GM21737 (cell line): ENCODE results near the gene LMF1.
"Not testable (repeated sequence)": the region's sequence is repeated elsewhere in the genome, so short reads cannot be mapped to it uniquely, and the experiment has no call there.

Experiments
- ATAC-seq: cut with Tn5 transposase; IDR thresholded peaks from one replicate; pipeline ENCODE4 v1.9.1; 2021; ENCODE audit warnings: mild to moderate bottlenecking, moderate library complexity; ENCODE audit not compliant: unreplicated experiment

LMF1 gene

DNA sequence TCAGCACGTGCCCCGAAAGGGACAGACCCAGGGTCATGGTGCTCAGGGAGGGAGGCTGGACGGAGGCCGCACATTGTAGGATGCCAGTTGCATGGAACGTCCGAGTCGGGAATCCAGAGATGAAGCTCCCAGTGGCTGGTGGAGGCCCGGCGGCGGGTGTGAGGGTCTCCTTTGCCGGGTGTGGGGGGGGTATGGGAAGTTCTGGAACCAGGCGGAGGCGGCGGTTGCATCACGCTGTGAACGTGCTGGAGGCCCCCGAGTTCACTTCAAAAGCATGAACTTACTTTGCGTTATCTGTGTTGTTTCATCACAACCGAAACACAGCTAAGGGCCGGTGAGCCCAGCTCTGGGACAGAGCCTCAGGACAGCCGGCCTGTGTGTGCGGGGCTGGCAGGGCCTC, 96.9 kb downstream of the LMF1 start:
- ATAC-seq: no peak

DNA sequence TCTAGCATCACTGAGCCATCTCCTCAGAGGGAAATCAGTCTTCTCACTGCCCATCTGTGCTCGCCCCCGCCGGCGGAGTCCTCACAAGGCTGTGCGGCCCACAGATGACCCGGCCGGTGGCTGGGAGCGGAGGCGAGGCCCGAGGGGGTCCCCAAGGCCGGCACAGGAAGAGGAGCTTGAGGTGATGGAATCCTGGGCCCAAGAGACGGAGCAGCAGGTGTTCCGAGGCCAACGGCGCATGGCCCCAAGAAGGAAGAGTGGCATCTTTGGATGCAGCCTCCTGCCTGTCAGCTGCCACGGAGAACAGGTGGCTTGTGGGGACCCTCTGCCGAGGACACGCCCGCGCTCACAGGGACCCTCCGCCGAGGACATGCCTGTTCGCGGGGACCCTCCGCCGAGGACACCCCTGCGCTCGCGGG, 97.5 kb downstream of the LMF1 start:
- ATAC-seq: no peak

DNA sequence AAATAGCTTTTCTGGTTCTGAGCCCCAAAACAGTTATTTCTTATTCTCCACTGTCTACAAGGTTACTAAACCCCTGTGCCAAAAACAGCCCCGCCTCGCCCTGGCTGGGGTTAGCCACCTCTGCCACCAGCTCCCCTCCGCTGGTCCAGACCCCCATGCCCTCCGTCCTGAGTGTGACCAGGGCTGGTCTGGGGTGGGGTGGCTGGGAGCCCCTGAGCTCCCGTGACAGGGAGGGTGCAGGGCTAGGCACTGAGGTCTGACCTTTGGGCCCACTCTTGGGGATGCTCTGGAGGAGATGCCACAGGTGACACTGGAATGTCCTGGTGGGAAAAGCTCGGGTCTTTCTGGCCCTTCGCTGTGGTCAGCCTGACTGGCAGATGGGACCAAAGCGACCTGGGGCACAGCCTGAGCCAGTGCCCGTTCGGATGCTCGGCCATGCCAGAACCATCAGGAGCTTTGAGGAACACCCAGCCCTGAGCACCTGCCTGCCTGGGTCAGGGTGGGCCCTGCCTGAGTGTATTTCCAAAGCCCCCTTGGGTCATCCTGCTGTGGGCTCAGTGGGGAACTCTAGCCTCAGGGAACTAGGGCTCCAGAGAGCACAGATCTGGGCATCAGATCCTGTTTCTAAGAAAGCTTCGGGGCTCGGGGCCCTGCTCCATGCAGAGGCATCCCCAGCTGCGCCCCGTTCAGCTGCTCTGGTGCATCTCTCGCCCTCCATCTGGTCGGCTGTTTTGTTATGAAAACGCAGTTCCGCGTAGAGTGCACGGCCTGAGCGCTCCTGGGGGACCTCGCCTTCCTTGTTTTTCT, 98.1 kb downstream of the LMF1 start:
- no peak for ATAC-seq

DNA sequence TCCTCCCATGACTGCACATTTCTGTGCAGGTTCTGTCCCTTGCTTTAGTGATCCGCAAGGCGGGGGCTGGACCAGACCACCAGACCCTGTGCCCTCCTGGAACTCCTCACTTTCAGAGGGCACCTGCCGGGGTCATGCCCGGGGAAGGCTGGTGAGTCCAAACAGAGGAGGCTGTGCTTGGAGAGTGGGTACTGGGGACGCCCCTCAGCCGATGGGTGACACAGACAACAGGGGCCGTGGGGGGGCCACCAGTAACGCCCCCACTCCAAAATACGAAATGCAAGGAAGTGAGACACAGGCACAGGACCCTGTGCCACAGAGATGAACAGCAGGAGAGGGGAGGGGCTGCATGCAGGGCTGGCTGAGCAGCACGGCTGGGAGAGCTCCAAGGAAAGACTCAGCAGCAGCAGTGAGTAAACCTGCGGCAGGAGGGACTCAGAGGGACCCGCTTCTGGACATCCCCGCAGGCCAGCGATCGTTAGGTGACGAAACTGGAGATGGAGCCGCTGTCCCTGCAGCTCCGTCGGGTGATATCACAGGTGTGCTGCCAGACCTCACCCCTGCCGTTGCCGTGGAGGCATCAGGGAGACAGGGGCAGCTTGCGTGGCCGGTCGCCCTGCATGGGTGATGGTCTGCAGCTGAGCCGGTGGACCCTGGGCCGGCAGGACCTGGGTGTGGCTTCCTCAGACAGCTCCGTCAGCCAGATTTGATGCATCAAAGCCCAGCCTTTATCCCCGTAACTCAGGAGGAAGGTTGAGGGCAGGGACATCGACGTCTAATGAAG, 99.0 kb downstream of the LMF1 start:
- ATAC-seq: no peak

DNA sequence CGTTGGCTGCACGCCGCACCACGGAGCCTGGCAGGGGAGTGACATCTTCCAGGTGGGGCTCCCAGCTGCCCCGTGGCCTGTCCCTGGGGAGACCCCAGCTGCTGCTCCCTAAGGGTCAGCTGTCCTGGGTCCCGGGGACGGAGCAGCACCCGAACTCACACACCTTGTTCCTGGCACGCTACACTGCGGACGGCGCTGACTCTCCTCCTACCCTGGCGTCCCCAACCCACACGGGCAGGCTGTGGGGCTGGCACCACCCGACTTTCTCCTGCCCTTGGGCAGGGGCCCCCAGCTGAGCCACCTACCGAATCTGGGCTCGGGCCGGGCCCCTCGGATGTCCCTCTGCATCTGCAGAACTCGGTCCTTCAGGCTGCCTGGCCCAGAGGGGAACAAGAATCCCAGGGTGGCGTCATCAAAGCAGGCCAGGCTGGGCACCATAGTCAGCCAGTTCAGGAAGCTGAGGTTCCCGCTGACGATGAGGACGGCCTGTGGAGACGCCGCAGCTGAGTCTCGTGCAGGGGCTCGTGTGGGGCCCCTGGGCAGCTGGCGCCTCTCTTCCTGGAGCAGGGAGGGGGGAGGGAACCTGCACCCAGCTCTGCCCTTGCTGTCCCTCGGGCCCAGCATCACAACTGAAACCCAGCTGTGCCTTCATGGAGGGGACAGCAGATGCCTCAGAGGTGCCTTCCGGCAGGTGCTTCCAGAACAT, 99.8 kb downstream of the LMF1 start:
- ATAC-seq: no peak

DNA sequence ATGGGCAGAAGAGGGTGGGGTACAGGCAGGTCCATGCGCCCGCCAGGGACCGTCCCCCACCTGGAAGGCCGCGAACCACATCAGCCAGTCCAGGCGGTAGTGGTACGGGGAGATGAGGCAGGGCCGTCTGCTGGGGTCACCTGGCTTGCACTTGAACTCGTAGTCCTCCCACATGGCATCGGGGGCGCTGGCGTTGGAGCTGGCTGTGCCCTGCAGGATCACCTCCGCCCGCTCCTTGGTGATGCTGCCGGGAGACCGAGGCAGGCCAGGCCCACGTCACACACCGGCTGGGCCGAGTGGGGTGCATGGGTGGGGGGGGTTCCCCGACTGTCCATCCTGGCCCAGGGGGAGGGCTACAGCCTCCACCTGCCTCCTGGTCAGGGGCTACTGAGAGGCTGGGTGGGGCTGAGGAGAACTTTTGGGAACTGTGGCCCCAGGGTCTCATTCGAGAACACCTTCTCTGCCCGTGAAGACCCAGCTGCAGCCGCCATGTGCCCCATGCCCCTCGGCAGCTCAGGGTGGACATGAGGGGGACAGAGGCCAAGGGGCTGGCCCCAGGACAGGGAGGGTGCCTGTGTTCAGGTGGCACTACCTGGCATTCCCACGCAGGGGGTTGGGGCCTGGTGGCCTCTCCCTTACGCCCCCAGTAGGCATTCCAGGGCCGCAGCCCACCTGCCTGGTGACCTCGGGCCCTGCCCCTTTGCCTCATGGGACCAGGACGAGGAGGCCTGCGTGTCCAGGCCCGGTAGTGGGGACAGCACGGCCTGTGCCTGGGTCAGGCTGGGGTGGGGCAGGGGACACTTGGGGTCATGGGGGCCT, 100.8 kb downstream of the LMF1 start:
- ATAC-seq: no peak

DNA sequence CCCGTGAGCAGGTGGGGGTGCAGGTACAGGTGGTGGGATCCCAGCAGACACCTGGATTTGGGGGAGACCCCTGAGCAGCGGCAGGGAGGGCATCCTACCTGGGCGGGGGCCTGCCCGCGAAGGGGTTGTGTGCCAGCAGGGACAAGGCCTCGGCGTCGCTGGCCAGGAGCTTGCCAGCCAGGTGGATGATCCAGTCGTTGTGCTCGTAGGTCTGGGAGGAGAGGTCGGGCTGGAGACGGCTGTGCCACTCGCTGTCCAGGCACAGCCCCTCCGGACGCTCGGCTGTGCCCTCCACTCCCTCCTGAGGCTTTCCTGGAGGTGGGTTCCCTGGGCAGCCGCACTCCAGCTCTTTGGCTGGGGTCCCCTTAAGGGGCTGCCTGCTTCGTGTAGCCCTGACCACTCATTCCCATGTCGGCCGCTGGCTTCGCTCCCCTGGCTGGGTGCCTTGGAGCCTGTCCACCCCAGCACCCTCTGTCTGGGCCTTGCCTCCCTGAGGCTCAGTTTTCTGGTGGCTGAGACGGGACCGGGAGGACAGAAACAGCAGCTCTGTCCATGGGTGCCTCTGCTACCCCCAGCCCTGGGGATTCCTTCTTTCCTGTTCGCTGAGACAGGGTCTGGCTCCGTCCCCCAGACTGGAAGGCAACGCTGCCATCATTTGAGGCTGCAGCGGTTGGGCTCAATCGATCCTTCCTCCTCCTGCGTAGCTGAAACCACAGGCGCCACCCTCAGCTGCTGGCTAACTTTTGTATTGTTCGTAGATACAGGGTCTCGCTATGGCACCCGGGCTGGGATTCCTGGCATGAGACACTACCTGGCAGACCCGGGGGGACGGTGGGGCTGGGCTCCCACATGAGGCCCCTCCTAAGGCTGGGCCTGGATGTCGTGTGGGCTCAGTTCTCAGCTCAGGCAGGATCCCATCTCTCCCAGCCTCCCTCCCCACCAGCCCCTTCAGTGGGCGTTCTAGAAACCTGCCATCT, 101.7 kb downstream of the LMF1 start:
- no peak for ATAC-seq

DNA sequence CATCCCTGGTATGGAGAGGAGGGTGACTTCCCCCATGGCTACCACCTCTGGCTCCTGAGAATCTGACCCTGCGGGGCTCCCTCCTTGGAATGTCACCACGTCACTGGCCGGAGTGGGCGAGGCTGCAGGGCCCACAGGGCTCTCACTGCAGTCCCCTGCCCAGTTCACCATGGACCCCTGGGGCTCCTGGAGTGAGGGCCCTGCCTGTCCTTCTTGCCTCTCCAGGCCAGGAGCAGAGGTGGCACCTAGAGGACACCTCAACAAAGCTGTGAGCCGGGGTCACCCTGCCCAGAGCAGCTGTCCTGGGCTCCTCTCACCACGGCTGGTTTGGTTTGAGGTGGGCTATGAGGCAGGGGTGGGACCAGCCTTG, 102.4 kb downstream of the LMF1 start:
- ATAC-seq: no peak

DNA sequence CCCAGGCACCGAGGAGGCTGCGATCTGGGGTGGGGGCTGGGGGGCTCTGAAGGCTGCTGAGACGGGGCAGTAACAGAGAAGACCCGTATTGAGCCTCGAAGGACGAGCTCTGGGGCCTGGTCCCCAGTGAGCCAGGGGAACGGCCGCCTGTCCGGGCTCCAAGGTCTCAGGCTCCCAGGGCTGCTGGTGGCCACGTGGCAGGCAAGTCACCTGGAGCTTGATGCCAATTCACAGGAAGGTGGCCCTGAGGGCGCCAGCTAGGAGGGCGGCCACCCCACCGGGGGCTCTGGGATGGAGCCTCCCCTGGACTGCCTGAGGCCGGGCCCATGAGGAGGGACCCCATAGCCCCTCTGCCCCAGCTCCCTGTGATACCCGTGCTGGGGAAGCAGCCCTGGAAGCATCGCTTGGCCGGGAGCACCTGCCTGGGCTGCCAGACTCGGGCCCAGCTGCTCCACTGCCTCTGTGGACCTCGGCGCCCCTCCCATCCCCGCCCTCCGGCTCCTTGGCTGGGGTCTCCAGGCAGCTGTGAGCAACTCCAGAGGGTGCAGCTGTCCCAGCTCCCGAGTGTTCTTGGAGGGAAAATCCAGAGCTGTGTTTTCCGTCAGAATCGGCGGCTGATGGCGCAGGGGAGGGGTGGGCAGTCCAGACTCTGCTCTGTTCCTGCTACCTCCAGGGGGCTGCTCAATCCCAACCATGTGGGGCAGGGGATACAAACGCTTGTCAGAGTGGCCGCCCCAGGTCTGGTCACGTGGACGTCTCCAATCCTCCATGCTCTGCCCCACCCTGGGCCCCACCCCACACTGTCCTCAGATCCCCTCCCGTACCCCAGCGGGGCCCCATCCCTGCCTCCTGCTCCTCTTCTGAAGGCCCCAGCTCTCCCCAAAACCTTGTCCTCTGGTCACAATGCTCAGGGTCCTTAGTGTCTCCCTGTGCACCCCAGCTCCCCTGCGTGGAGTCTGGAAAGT, 103.1 kb downstream of the LMF1 start:
- ATAC-seq: no peak

DNA sequence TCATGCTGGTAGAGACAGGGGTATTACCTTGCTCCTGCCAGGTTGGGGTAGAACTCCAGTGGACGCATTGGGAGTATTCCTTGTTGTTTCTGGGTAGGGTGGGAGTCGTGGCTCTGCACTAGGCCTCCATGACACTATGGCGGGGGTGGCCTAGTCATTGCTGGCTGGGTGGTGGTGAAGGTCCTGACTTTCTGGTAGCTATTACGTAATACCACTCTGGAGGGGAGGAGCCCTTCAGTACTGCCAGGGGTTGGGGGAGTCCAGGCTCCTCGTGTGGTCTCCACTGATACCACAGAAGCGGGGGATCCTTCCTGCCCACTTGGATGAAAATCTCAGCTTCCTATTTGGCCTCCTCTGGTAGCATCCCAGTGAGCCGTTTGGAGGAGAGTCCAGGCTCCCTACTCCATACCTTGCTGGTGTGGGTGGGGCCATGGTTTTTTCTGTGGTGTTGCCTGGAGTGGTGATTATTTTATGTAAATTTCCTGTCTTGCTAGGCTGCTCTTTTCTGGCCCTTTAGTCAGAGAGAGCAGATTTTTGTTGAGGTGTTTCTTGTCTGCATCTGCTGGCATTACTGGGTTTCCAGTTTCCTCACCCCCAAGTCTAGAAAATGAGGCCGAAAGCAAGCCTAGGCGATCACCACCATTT, 104.4 kb downstream of the LMF1 start:
- no peak for ATAC-seq

DNA sequence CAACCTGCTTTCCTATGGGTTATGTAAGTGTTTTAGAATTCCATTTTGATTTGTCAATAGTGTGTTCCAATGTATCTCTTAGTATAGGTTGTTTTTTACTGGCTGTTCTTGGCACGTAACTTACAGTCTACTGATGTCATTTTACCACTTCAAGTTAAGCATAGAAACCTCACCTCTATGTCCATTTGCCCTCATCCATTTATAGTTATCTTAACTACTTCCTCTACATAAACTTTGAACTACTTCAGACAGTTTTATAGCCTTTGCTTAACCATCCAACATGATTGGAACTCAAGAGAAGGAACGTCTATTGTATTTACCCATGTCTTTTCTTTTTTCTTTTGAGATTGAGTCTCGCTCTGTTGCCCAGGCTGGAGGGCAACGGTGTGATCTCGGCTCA, 105.8 kb downstream of the LMF1 start:
- no peak for ATAC-seq

DNA sequence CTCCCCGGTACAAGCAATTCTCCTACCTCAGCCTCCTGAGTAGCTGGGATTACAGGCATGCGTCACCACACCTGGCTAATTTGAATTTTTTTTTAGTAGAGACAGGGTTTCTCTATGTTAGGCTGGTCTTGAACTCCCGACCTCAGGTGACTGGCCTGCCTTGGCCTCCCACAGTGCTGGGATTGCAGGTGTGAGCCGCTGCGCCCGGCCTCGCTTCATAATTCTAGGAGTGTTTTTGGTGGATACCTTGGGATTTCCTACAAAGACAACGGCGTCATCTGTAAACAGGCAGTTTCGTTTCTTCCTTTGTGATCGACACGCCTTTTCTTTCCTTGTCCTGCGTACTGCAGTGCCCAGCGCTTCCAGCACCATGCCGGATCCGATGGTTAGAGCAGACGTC, 109.3 kb downstream of the LMF1 start:
- no peak for ATAC-seq

DNA sequence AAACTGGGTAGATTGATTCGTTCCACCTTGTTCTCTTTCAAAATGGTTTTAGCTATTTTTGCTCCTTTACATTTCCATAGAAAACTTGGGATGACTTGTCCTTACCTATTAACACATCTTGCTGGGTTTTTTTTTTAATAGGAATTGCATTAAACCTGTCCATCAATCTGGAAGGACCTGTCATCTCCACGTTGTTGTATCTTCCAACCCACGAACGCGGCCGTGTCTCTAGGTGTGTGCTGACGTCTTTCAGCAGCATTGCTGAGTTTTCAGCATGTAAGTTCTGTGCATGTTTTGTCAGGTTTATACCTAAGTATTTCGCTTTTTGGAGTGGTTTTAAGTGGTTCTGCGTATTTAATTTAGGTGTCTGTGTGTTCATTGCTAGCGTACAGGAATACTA, 109.9 kb downstream of the LMF1 start:
- ATAC-seq: no peak

DNA sequence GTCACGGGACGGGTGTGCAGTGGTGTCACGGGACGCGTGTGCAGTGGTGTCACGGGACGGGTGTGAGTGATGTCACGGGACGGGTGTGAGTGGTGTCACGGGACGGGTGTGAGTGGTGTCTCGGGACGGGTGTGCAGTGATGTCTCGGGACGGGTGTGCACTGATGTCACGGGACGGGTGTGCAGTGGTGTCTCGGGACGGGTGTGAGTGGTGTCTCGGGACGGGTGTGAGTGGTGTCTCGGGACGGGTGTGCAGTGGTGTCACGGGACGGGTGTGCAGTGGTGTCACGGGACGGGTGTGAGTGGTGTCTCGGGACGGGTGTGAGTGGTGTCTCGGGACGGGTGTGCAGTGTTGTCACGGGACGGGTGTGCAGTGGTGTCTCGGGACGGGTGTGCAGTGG, 111.8 kb downstream of the LMF1 start:
- ATAC-seq: not testable (repeated sequence)

DNA sequence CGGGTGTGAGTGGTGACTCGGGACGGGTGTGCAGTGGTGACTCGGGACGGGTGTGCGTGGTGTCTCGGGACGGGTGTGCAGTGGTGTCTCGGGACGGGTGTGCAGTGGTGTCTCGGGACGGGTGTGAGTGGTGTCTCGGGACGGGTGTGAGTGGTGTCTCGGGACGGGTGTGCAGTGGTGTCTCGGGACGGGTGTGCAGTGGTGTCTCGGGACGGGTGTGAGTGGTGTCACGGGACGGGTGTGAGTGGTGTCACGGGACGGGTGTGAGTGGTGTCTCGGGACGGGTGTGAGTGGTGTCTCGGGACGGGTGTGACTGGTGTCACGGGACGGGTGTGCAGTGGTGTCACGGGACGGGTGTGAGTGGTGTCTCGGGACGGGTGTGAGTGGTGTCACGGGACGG, 112.3 kb downstream of the LMF1 start:
- not testable (repeated sequence) for ATAC-seq

DNA sequence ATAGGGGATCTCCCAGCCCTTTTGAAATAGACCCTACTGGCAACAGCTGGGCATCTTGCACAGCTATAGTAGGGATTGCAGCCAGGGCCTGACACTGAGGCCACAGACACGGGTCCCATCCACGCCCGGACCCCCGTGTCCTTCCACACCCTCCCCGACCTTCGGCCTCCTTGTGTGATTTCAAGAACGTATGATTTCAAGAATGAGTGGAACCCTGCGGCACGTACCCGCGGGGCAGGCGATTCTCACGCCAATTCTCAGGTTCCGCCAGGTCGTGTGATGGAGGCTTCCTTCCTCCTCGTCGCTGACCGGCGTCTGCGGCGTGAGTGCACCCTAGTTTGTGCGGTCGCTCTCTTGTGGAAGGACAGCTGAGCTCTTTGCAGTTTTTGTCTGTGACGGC, 114.0 kb downstream of the LMF1 start:
- no peak for ATAC-seq

DNA sequence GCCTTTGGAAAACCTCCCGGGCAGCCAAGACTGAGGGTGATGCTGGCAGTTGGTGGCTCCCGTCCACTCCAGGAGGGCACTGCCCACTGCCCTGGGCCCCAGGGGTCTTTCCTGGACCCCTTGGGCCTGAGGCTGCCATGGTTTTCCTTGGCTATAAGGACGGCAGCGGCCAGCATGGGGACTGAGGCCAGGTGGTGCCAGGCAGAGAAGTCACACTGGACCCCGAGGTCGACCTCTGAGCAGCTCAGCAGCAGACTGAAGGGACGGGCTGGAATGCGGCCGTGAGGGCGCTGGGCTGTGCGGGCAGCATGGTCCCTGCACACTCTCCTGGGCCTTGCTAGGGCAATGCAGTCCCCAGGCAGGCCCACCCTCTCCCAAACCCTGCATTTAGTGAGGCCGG, 114.7 kb downstream of the LMF1 start:
- ATAC-seq: no peak

DNA sequence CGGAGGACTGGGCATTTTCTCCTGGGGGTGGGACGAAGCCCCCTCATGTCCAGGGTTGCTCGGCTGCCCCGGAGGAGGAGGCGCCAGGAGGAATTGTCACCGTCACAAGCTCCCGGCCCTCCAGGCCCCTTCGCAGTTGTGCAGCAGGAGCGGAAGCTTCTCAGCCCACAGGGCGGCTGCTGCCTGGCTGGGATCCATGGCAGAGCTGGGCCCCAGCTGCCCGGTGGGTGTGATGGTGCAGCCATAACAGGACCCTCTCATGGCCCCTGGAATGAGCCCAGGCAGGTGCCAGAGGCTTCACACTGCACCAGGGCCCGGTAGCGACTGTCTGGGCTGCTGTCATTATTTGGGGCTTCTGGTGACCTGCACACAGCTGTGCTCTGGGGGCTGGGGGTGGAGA, 115.3 kb downstream of the LMF1 start:
- ATAC-seq: no peak
